IPS DF 4.7 (cell line): Measurements from ENCODE around the gene B4GAT1.
"Not testable (repeated sequence)": the region's sequence is repeated elsewhere in the genome, so short reads cannot be mapped to it uniquely, and the experiment has no call there.

Experiments
- DNase-seq: peaks from one replicate; pipeline ENCODE4 v3.0.0-alpha.2; 2013; ENCODE audit warnings: low spot score; ENCODE audit errors: extremely low read depth

The B4GAT1 gene

DNA sequence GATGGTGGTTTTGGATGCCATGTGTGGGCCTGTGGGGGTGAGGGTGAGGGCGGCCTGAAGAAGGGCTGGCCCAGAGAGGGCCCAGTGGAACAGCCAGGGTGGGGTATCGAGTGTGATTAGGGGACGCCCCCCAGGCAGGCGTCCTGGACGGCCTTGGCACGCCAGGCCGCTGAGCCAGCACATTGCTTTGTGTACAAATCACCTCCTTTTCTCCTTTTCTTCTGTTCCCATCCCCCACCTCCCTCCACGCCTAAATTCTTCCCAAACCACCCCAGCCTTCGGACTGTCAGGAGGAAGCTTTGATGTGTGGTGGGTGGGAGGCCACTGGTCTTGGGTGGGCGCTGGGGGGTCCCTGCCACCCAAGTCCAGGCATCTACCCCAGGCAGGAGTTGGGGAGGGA, 22.8 kb downstream of the B4GAT1 start:
- no peak for DNase-seq

DNA sequence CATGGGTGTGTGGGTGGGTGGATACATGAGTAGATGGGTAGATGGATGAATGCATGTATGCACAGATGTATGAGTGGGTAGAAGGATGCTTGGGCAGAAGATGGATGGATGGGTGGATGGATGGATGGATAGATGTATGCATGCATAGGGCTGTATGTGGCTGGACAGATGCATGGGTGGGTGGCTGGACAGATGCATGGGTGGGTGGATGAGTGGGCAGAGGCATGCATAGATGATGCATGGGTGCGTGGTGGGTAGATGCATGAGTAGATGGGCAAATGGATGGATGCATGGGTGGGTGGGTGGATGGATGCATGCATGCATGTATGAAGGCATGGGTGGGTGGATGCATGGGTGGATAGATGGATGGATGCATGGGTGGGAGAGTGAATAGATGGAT, 23.7 kb downstream of the B4GAT1 start:
- no peak for DNase-seq

DNA sequence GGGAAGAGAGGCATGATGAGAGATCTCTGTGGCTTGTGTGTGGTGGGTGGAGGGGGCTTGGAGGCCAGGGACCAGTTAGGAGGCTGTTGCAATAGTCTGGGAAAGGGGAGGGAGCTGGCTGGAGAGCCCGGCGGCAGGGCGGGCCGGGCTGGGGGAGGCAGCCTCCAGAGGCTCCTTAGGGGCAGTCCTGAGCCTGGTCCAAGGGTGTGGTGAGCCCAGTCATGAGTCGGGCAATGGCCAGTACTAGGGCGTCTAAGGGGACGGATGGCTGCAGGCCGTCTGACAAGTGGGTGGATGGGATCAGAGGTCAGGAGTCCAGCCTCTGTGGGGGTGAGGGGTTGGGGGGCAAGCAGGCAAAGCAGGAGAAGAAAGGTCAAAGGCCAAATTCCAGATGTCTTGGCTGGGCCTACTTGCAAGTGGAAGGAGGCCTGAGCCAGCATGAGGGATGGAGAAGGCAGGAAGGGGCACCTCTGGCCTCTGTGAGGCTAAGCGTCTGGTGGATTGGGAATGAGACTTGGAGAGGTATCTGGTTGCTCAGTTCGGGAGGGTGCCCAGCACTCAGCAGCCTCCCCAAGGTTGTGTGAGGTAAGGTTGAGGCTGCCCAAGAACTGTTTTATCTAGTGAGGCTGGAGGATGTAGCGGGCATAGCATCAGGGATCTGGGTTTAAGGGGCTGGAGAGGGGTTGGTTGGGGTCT, 24.5 kb downstream of the B4GAT1 start:
- DNase-seq, result no peak

DNA sequence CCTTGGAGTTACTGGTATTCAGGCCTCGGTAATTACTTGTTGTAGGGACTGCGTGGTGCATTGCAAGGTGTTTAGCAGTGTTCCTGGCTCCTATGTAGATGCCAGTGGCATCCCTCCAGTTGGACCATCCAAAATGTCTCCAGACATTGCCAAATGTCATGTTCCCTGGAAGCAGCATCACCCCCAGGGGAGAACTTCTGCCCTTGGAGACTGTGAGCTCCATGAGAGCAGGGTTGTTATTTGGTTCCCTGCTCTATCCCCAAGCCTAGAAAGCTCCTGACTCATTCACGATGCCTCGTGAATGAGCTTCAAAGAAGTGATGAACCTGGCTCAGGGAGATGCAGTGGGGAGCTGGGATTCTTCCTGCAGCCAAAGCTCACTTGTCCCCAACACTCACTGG, 25.8 kb downstream of the B4GAT1 start:
- DNase-seq, result no peak

DNA sequence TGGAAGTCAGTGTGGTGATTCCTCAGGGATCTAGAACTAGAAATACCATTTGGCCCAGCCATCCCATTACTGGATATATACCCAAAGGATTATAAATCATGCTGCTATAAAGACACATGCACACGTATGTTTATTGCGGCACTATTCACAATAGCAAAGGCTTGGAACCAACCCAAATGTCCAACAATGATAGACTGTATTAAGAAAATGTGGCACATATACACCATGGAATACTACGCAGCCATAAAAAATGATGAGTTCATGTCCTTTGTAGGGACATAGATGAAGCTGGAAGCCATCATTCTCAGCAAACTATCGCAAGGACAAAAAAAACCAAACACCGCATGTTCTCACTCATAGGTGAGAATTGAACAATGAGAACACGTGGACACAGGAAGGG, 26.7 kb downstream of the B4GAT1 start:
- not testable (repeated sequence) for DNase-seq

DNA sequence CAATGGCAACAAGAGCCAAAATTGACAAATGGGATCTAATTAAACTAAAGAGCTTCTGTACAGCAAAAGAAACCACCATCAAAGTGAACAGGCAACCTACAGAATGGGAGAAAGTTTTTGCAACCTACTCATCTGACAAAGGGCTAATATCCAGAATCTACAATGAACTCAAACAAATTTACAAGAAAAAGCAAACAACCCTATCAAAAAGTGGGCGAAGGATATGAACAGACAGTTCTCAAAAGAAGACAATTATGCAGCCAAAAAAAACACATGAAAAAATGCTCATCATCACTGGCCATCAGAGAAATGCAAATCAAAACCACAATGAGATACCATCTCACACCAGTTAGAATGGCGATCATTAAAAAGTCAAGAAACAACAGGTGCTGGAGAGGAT, 27.1 kb downstream of the B4GAT1 start:
- not testable (repeated sequence) for DNase-seq

DNA sequence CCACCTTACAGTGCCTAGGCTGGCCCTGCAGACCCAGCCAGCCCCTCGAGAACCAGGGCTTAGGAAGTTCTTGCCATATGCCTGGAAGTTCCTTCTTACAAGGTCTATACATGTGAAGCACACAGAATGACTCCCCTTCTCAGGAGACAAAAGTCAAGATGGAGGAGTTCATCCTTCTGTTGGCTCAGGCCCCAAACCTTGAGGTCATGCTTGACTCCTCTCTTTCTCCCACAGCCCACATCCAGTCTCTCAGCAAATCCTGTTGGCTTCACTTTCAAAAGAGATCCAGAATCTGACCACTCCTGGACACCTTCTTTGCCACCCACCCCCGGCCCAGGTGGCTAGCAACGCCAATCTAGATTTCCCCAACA, 28.8 kb downstream of the B4GAT1 start:
- no peak for DNase-seq

DNA sequence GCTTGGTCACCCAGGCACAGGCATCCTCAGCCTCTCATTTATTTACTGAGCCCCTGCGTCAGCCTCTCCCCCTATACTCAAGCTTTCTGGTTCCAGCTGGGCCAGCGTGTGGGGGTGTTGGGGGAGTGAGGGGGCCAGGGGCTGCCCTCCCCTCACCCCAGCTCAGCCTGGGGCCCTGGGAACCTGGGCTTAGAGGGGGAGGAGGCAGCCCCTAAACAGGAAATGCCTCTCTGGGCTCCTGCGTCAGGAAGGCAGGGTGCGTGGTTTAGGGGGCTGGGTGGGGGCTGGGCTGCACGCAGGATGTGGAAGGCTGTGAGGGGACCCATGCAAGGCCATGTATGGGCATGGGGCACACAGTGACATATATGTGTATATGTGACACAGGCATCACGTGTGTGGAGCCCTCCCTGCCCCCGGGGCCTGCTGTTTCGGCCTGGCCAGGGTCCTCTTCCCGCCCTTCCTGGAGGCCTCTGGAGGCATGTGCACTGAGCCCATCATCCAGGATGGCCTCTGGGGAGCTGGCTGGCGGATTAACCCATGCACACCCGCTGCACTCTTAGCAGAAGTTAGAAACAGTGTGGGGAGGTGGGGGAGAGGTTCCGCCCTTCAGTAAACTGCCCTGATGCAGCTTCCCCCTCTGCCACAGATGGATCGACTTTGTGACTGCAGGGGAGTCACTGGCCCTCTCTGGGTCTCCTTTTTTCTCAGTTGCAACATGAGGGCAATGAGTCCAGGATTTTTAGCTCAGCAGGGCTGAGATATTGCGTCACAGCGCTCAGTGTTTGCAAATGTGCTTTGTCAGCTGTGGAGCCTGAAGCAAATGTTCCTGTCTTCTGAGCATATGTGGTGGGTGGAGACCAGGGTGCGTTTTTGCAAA, 29.5 kb downstream of the B4GAT1 start:
- DNase-seq, result no peak

DNA sequence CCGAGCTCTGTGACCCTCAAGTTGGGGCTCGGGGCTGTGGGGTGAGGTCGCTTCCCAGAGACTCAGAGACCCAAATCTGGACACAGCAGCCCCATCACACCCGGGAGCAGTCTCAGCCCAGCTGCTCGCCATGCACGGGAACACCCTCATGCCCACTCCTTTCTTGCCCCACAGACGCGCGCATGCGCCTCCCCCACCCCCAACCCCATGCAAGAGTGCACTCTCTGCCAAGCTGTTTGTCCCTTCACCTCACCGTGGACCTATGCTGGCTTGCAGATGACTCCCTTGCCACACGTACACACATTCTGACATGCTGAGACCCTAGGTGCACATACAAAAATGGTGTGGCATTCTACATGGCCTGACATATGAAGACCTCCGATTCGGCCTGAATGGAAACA, 30.1 kb downstream of the B4GAT1 start:
- DNase-seq, result no peak

DNA sequence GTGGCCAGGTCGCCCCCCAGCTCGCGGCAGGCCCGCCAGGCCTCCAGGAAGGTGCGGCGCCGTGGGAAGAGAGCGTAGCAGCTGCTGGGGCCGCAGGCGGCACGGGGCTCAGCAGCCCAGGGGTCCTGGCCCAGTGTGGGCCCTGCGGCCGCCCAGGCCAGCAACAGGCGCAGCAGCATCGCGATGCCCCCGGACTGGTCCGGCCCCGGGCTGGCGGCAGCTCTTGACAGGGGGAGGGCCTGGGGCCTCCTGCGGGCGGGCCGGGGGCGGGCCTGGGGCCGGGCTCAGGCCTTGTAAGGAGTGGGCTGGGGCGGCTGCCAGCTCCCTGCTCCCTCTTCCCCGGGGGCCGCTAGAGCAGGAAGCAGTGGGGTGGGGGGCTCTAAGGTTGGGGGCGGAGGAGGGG, 30.6 kb downstream of the B4GAT1 start, which contains the start of gene CD248:
Gene CD248 (minus strand): TSS at position 196 of the 403 bp plus-strand sequence. CDS start 17 bp downstream, at position 179.
- no peak for DNase-seq

DNA sequence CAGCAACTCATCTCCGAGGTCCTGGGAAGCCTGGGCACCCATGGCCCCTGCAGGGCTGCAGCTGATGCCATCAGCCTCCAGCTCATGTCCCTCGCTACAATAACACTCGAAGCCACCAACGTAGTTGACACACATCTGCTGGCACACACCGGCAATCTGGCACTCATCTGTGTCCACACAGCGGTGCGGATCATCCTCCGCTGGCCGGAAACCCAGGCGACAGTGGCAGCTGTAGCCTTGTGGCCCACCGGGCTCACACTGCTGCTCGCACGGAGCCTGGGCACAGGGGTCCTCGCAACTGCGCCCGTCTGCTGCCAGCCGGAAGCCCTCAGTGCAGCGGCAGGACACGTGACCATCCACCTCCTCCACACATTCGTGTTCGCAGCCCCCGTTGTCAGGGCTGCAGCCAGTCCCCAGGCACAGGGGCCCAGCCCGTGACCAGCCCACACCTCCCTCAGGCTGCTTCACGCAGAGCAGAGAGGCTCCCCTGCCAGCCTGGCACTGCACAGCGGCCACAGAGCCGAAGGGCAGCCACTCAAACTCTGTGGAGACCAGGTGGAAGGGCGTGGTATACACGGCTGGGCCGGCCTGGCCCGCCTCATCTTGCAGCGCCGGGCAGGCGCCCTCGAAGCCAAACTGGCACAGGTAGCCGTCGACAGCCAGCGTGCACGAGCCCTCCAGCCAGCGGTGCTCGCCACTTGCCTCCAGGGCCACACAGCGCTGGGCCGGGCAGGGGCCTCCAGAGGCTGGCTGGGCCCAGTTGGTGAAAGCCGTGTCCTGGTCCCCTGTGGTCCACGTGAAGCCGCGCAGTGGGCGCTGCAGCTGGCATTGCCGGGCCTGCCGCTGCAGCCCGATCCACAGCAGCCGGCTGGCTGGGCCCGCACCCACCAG, 31.3 kb downstream of the B4GAT1 start:
- no peak for DNase-seq

DNA sequence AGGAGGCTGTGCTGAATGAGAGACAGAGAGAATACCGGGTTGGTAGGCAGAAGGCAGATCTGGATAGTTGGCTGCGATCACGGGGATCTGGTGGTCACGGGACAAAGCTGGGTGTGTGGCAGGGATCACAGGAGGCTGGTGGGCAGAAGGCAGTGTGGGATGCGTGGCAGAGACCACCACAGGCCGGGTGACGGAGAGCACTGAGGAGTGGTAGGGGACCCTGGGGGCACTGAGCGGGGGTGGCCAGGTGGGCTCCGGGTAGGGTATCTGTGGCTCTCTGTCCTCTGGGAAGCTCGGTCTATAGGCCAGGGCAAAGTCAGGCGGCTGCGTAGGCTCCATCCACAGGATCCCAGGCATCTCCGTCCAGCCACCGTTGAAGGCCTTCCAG, 31.9 kb downstream of the B4GAT1 start:
- DNase-seq, result no peak

DNA sequence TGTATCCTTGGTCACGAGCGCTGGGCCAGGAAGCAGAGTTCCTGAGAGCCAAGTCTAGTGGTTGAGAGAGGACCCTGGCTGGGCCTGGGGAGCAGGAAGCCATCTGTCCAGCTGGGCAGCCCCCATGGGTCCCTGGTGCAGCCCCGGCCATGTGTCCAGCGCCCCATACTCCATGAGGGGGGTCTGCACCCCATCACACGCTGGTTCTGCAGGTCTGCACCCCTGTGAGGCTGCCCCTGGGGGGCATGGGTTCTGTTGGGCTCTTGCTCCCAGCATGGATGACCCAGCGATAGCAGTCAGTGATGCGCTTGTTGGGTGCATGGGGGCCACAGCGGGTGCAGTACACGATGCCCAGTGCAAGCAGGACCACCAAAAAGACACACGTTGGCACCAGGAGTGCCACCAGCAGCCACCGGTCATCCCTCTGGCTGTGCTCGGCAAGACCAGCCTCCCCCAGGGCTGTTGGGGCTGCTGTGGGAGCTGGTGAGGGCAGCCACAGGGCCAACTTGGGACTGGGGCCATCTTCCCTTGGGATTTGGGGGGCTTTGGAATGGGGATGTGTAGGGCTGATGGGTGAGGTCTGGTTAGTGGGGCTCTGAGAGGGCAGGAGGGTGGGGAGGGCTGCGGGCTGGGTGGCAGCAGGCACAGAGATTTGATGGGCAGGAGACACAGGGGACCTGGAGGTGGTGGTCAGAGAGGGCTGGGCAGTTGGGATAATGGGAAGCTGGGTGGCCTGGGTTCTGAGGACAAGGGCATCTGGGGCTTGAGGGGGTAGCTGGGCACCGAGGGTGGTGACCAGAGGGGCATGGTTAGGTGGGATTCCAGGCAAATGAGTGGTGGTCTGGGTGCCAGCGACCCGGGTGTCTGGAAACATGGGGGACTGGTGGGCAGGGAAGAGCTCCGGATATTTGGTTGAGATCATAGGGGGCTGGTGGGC, 32.6 kb downstream of the B4GAT1 start:
- DNase-seq, result no peak

DNA sequence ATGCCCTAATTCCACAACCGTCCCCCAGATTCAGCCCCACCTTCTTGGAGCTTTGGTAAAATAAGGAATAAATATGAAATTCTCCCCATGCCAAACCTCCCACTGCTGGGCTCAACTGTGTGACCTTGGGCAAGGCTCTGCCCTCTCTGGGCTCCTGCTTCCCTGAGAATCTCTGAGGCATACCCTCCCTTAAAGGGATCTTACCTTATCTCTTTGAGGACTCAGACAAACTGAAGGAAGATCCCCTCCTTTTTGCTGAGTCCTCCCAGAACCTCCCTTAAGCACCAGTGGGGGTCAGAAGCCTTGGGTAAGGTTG, 33.3 kb downstream of the B4GAT1 start:
- no peak for DNase-seq

DNA sequence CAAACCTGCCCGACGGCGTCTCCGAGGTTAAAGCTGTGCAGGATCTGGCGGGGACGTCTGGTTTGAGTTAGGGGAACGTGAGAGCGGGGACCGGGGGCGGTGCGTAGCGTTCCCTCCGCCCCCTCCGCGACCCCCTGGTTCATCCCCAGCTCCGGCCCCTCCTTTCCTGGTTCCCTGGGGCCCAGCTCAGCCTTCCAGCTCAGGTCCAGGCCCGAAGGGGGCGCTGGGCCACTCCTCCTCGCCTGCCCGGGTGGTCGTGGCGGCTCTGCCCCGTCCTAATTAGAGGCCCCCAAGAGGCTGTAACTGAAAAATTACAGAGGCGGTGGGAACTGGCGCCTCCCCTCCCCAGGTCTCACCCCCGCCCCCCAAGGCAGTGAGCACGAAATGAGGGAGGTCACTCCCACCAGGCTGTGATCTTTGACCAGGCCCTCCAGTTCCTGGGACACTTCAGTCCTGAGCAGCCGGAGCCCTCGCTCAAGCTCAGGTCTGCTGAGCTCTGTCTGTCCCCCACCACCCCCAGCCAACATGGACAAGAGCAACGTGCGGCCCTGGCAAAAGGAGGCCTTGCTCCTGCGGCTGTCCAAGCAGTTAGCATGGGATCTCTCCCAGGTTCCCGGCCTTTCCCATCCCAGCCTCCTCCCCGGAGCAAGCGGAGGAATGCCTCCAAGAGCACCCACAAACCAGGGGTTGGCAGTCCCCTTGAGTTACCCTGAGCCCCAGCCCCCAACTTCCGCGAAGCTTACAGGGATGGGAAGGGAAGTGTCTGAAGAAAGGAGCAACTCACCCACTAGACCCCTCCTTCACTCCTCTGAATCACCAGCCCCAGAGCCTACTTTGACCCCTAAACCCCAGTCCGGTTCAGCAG, 33.9 kb downstream of the B4GAT1 start:
- DNase-seq, result no peak

DNA sequence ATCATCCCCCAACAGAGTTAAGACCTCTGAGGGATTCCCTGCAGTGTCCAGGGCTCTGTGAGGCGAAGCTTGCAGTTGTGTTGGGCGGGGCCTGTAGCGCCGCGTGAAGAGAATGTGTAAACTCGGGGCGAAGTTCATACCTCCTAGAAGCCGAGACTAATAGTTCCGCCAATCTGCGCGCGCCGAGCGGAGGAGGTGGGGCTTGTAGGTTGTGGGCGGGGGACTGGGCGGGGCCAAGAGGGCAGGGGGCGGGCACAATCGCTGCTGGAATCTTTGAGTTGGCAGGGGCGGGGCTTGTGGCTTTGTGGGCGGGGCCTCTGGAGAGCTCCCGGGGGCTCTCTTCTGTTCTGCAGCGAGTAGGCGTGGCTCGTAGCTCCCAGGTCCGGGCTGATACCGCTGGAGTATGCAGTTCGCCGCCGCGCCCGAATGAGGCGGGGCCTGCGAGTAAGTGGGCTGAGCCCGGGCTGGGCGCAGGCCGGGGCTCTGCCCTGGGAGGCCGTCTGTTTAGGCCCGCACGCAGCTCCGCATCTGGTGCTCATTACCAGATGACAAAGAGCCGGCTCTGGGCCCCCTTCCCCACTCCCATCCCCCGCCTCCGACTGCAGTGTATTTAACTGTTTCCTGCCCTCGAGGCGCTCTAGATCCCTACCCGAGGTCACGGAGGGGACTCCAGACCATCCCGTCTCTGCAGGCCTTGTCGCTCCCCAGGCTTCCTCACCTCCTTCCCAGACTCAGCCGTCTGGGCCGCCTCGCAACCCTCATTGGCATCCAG, 34.7 kb downstream of the B4GAT1 start:
- peak; percentile 87 for DNase-seq

DNA sequence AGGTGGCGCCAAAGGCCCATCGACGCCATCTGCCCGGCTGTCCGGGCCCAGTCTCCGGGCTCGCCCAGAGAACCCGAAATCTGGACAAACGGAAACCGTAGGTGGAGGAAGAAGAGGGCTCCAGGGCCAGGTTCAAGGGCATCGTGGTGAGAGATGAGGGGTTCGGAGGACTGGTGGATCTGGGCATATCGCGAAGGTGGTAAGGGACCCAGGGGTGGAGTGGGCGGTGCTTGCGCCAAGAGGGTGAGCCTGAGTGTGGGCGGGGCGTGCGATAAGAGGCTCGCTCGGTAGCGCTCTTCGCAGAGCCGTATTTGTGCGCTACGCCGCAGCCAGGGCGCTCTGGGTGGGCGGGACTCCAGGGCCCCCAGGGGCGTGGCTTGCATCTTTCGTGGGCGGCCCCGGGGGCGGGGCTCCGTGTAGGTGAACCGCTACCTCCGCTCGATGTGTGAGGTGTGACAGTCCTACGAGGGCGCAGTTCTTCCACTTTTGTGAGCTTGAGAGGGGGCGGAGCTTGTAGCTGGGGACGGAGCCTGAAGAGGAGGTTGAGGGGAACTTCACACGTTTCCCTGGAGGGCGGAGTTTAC, 35.4 kb downstream of the B4GAT1 start:
- DNase-seq, result no peak

DNA sequence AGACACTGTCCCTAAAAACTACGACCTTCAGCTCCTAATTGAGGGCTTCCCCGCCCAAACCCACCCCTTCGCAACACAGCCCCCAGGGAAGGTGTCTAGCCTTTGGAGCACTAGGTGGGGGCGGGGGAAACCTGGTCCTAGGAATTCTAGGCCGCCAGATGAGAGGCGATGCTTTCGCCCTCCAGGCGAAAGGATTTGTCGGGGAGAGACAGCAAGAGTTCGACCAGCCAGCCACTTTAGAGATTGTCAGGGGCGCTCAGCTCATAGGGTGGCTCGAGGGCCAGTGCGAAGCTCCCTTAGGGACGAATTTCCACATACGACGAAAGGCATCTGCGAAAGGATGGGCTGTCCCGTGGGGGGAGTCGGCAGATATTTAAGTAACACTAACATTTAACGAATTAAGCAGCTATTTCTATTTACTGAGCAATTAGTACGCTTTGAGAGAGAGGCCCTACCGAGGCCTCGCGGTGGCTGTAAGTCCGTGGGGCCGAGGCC, 35.9 kb downstream of the B4GAT1 start:
- no peak for DNase-seq
